ENCODE measurements around the gene TCIRG1.

The TCIRG1 gene

GRCh38 chr11:68004551-68005335 is 34.1 kb upstream of the TCIRG1 start:
- DNase-seq (ENCODE audit: low read depth in 2 of 2): no peak

GRCh38 chr11:68006606-68007166 is 32.1 kb upstream of the TCIRG1 start:
- no peak for DNase-seq (ENCODE audit: low read depth in 2 of 2)

- DNase-seq (ENCODE audit: low read depth in 2 of 2): no peak
Observed at GRCh38 chr11:68007498-68008380, 31.1 kb upstream of the TCIRG1 start.

GRCh38 chr11:68008381-68009337 is 30.2 kb upstream of the TCIRG1 start:
- DNase-seq (ENCODE audit: low read depth in 2 of 2): no peak

- no peak for DNase-seq (ENCODE audit: low read depth in 2 of 2)
Observed at GRCh38 chr11:68009391-68010089, 29.3 kb upstream of the TCIRG1 start.

- no peak for DNase-seq (ENCODE audit: low read depth in 2 of 2)
Observed at GRCh38 chr11:68010090-68011041, 28.5 kb upstream of the TCIRG1 start, which contains the start of gene ALDH3B1. Gene ALDH3B1 (plus strand): TSS chr11:68010327. CDS start chr11:68015298, 4,971 bp downstream.

GRCh38 chr11:68011051-68011943 is 27.5 kb upstream of the TCIRG1 start:
- DNase-seq (ENCODE audit: low read depth in 2 of 2): no peak

GRCh38 chr11:68012044-68012842 is 26.6 kb upstream of the TCIRG1 start:
- no peak for DNase-seq (ENCODE audit: low read depth in 2 of 2)

- DNase-seq (ENCODE audit: low read depth in 2 of 2): no peak
Observed at GRCh38 chr11:68012843-68013610, 25.8 kb upstream of the TCIRG1 start.

- DNase-seq (ENCODE audit: low read depth in 2 of 2): no peak
Observed at GRCh38 chr11:68013611-68014156, 25.1 kb upstream of the TCIRG1 start.

GRCh38 chr11:68014157-68014946 is 24.5 kb upstream of the TCIRG1 start:
- DNase-seq (ENCODE audit: low read depth in 2 of 2): no peak

- no peak for DNase-seq (ENCODE audit: low read depth in 2 of 2)
Observed at GRCh38 chr11:68014947-68015447, 23.8 kb upstream of the TCIRG1 start.

- no peak for DNase-seq (ENCODE audit: low read depth in 2 of 2)
Observed at GRCh38 chr11:68015467-68015866, 23.4 kb upstream of the TCIRG1 start.

- DNase-seq (ENCODE audit: low read depth in 2 of 2): no peak
Observed at GRCh38 chr11:68016161-68016903, 22.5 kb upstream of the TCIRG1 start.

Measured in stimulated activated CD8-positive, alpha-beta memory T cell treated with anti-CD3 and anti-CD28 coated beads, Interleukin-2, amount 100 ng/mL, for 48 hours (primary cell).